Left renal cortex interstitium (tissue), 4 donors: Measurements from ENCODE around the gene IGFBP6. TPM values are rescaled to one million over a fixed set of nuclear protein-coding genes. Genes with fewer than 3 reads are reported as not detected.

ENCODE experiments used
- DNase-seq, 4 donors: peaks; one replicate each; pipeline ENCODE4 v3.0.0-alpha.2; 2013; ENCODE audit warnings: low read depth in 4 of 4, low spot score in 2 of 4, missing footprints in 1 of 4
- polyA plus RNA-seq, 4 donors: library from polyadenylated mRNA; unstranded; fragments of 120-200 nt; gene quantifications; one replicate each; pipeline ENCODE4 v1.2.1, GENCODE V29; 2013; ENCODE audit not compliant: insufficient read length in 4 of 4

IGFBP6 gene
- polyA plus RNA-seq, 4 donors: 11.2 to 22.5 (median 14.4) TPM

- no peak for DNase-seq
Measured at GRCh38 chr12:53113951-53114350, 16.5 kb downstream of the IGFBP6 start.

DNA sequence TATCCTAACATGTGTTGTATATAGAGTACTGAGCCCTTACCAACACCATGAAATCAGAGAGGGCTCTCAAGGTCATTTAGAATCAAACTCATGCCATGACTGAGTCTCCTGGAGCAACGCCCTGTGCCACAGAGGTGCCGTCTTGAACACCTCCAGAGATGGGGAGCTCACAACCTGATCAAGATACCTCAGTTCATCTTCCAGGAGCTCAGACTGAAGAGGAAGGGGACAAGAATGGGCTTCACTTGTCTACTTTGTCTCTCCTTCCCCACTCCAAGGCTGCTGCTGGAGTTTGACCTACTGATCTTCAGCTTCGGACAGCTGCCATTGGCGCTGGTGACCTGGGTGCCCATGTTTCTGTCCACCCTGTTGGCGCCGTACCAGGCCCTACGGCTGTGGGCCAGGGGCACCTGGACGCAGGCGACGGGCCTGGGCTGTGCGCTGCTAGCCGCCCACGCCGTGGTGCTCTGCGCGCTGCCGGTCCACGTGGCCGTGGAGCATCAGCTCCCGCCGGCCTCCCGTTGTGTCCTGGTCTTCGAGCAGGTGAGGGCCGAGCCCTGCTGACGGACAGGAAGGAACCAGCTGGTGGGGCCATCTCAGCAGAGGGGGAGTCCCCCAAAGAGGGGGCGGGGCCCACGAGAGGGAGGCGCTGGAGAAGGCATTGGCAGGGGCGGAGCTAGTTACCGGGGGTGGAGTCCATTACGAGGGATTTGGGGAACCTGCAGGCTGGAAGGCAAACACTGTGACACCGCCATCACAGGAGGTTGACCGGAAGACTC lies 17.8 kb downstream of the IGFBP6 start:
- DNase-seq: no peak

DNA sequence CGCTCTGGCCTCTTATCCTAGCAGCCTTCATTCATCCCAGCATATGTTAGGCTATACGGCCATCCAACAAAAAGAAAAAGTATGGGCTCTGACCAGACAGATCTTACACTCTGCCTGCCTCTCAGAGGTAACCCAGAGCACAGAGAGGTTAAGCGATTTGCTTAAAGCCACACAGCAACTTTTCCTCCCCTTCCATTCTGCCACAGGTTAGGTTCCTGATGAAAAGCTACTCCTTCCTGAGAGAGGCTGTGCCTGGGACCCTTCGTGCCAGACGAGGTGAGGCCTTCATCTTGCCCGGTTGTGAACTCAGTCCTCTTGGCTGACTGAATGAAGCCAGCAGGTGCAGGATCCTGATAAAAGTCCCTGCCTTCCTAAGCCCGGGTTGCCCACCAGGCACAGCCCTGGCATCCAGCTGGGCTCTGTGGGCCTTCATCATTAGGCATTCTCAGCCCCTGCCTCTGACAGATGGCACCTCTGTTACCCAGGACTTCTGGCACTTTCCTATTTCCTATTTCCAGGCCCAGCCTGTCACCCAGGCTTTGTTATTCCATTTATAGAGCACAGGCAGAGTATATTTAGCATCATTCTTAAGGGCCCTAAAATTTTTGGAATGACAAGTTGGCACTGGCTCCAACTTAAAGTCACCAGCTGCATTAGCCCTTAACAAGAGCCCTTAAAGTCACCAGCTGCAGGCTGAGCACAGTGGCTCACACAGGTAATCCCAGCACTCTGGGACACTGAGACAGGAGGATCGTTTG lies 18.6 kb downstream of the IGFBP6 start:
- DNase-seq: no peak

DNA sequence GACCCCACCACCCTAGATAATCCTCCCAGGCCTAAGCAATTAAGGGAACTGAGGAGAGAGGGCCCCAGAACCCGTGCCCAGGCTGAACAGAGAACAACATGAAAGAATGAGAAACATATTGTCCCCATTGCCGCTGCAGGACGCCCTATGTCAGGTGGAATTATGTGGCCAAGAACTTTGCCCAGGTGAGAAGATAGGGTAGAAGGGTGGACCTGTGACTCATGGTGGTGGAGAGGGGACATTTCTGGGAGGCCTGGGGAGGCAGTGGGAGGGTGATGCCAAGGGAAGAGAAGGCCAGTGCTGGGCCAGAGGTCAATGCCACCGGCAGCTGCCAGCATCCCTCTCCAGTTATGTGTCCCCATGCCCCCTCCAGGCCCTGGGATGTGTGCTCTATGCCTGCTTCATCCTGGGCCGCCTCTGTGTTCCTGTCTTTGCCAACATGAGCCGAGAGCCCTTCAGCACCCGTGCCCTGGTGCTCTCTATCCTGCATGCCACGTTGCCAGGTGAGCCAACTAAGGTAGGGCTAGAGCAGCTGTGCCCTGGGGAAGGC lies 21.4 kb downstream of the IGFBP6 start:
- DNase-seq: no peak

DNA sequence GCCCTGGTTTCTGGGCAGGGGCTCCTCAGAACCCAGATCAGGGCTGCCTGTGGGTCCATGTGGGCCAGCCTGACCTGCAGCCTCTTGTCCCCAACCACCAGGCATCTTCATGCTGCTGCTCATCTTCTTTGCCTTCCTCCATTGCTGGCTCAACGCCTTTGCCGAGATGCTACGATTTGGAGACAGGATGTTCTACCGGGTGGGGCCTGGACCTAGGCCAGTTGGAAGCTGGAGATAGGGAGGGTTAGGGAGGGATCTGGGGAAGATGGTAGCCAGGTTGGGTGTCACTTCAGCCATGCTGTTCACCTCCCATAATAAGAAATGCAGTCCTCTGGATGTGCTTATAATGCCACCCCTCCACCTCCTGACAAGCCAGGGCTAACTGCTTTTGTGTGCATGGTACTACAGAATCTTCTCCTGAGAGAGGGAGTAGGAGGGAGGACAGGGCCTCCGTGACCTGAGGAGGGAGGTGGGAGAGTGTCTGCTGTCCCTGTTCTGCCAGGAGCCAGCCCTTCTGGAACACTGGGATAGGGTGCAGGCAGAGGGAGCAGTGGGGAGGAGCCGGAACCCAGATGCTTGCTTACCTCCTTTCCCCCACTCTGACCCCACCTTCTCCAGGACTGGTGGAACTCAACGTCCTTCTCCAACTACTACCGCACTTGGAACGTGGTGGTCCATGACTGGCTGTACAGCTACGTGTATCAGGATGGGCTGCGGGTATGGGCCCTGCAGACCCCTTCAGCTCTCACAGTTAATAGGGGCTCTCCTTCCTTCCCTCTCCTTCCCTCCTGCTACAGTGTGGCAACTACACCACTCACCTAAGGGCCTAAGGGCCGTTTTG lies 23.4 kb downstream of the IGFBP6 start:
- DNase-seq: no peak

DNA sequence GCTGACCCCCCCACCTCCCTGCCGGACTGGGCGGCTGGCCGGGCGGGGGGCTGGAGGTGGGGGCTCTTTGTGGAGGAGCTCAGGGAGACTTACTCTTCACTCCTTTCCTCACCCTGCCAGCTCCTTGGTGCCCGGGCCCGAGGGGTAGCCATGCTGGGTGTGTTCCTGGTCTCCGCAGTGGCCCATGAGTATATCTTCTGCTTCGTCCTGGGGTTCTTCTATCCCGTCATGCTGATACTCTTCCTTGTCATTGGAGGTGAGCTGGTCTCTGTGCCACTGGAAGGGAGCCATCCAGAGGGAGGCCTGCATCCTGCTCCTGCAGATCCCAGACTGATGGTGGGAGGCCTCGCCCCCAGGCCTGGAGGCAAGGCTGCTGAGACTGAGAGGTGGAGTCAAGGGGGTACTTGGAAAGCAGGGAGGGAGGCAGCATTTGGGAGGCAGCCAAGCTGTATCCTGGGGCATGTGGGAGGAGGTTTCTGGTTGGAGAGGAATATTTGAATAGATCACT lies 25.5 kb downstream of the IGFBP6 start:
- no peak for DNase-seq

DNA sequence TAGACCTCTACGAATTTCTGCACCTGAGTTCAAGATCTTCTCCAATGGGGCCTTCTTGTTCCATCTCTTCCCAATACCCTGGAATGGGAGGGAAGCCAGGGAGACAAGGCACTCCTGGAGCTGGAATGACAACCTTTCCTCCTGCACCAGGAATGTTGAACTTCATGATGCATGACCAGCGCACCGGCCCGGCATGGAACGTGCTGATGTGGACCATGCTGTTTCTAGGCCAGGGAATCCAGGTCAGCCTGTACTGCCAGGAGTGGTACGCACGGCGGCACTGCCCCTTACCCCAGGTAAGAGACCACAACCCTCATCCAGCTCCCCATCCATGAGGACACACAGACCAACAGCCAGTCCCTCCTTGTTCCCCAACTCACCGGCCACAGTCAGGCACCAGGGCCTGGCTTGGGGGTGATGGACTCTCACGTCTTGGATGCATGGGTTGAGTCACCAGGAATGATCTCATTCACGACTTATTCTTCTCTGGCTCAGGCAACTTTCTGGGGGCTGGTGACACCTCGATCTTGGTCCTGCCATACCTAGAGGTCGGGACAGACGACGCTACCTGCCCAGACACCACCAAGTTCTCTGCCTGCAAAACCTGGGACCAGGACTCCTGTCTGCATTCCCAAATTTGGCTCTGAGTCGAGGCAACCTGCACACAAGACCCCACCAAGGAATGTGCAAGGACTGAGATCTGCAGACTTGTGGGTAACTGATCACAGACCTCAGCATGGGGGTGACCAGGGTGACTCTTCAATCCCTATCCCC lies 26.3 kb downstream of the IGFBP6 start:
- DNase-seq: no peak

- DNase-seq: no peak
Measured at GRCh38 chr12:53124352-53124723, 26.9 kb downstream of the IGFBP6 start.

DNA sequence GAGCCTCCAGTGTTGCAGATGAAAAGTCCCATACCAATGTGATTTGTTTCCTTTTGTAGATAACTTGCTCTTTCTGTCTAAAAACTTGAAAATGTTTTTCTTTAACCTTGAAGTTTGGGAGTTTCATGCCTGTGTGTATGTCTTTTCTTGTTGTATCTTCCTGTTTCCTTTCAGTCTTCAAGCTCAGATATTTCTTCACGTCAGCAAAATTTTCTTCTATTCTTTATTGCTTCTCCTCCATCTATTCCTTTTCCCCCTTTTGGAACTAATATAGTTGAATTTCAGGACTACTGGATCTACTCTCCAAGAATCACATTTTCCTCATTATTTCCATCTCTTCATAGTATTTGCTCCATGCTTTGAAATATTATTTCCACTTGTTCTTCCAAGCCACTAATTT lies 29.7 kb downstream of the IGFBP6 start:
- DNase-seq: no peak

- DNase-seq: no peak
Measured at GRCh38 chr12:53128780-53129569, 31.5 kb downstream of the IGFBP6 start.

DNA sequence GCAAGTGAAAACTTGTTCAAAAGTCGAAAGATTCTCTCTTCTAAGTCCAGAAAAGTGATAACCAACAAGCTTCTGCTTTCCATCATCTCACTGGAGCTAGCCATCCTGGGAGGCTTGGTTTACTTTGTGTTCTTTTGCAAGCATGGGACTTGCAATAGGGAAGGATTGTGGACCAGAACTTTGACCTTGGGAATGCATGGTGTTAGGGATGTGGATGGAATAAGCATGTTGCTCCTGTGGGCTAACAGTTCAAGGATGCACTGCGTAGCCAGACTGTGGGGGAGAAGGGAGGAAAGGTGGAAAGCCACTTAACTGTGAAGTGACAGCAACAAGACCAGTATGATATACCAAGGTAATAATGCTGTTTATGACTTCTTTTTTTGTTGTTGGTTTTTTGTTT lies 34.4 kb downstream of the IGFBP6 start:
- DNase-seq: no peak

DNA sequence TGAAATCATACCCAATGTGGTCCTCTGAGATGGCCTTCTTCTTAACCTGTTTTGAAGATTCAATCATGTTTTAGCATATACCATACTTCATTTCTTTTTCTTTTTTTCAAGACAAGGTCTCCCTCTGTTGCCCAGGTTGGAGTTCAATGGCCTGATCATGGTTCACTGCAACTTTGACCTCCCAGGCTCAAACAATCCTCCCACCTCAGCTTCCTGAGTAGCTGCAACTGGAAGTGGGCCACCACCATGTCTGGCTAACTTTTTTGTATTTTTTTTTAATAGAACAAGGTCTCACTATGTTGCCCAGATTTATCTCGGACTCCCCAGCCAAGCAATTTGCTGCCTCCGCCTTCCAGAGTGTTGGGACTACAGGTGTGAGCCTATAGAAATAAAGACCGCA lies 36.3 kb downstream of the IGFBP6 start:
- DNase-seq: no peak

DNA sequence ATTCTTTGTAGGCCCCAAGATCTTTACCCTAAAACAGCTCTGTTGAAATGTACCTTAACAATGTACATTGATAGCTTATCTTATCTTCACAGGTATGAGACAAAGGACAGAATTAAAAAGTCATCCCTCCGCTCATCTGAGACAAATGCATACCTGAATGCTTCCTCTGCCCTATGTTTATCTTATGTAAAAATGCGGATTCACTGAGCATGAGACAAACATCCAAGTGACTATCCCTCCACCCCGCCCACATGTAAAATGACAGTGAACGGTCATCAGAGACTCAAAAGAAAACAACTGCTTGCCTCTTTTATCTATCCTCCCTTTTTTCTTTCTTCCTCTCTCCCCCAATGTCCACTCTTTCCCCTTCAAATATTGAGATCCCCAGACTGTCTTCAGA lies 45.9 kb downstream of the IGFBP6 start:
- DNase-seq: no peak

DNA sequence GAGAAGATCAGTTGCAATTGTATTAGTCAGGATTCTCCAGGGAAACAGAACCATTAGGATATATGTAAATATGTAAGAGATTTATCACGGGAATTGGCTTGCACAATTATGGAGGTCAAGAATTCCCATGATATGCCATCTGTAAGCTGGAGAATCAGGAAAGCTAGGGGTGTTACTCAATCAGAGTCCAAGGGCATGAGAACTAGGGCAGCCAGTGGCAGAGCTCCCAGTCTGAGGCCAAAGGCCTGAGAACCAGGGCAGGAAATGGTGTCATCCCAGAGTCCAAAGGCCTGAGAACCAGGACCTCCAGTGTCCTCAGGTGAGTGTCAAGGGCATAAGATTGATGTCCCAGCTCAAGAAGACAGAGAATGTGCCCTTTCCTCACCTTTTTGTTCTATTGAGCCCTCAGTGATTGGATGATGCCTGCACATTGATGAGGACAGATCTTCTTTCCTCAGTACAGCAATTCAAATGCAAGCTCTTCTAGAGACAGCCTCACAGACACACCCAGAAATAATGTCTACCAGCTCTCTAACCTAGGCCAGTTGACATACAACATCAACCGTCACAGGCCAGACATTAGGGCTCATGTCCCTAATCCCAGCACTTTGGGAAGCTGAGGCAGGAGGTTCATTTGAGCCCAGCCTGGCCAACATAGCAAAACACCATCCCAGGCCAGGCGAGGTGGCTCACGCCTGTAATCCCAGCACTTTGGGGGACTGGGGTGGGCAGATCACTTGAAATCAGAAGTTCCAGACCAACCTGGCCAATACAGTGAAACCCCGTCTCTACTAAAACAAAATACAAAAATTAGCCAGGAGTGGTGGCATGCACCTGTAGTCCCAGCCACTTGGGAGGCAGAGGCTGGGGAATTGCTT lies 48.2 kb downstream of the IGFBP6 start:
- no peak for DNase-seq

DNA sequence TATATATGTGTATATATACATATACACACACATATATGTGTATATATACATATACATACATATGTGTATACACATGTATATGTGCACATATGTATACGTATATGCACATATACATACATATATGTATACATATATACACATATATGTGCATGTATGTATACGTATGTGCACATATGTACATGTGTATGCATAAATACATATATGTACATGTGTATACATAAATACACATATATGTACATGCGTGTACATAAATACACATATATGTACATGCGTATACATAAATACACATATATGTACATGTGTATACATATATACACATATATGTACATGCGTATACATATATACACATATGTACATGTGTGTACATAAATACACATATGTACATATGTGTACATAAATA lies 49.7 kb downstream of the IGFBP6 start:
- DNase-seq: no peak

DNA sequence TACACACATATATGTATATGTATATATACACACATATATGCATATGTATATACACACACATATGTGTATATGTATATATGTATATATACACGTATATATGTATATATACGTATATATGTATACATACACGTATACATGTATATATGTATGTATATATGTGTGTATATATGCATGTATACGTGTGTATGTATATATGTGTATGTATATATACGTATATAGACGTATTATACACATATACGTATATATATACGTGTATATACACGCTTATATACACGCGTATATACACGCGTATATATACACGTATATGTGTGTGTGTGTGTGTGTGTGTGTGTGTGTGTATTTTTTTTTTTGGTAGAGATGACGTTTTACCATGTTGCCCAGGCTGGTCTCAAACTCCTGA lies 50.2 kb downstream of the IGFBP6 start:
- DNase-seq: no peak

- no peak for DNase-seq
Measured at GRCh38 chr12:53151039-53151438, 53.6 kb downstream of the IGFBP6 start.
